ENCODE measurements around the gene MRC1.

- TF ChIP-seq, protein P1, sequence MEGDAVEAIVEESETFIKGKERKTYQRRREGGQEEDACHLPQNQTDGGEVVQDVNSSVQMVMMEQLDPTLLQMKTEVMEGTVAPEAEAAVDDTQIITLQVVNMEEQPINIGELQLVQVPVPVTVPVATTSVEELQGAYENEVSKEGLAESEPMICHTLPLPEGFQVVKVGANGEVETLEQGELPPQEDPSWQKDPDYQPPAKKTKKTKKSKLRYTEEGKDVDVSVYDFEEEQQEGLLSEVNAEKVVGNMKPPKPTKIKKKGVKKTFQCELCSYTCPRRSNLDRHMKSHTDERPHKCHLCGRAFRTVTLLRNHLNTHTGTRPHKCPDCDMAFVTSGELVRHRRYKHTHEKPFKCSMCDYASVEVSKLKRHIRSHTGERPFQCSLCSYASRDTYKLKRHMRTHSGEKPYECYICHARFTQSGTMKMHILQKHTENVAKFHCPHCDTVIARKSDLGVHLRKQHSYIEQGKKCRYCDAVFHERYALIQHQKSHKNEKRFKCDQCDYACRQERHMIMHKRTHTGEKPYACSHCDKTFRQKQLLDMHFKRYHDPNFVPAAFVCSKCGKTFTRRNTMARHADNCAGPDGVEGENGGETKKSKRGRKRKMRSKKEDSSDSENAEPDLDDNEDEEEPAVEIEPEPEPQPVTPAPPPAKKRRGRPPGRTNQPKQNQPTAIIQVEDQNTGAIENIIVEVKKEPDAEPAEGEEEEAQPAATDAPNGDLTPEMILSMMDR (IDR thresholded peaks at IDR 0.05), result no peak
- no peak for TF ChIP-seq POLR2A (IDR thresholded peaks at IDR 0.05)
These were observed 33.5 kb downstream of the MRC1 start for GRCh38 chr10:17842641-17843040.

All from uterus (tissue), 2 donors.